ENCODE measurements around the gene TM4SF4.

DNA sequence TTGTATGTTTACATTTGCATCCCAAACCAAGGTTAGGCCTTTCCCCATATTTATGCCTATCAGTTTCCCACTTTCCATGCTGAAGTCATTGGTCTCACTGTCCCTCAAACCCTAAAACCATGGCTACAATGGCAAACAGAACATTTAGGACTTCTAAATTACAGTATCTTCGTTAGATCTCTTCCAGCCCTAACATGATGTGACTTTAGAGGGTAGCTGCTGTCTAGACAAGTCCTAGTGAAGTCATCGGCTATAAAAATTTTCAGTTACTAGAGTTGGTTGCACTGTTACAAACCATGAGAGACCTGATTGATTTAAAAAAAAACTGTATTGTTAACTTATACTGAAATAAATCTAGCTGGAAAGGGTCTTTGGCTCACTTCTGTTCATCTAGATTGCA lies 54.6 kb downstream of the TM4SF4 start:
- TF ChIP-seq SP1 (CRISPR knock-in tag; conservative IDR thresholded peaks at IDR 0.05) (no peak), CTCF (IDR thresholded peaks at IDR 0.05) (no peak), NFYB (CRISPR knock-in tag; conservative IDR thresholded peaks at IDR 0.05; ENCODE audit: low read depth) (no peak)
- TF ChIP-seq, protein P1, sequence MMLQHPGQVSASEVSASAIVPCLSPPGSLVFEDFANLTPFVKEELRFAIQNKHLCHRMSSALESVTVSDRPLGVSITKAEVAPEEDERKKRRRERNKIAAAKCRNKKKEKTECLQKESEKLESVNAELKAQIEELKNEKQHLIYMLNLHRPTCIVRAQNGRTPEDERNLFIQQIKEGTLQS (CRISPR knock-in tag; conservative IDR thresholded peaks at IDR 0.05), result no peak
